Measurements from ENCODE around the gene ASB1. TPM values are rescaled to one million over a fixed set of nuclear protein-coding genes. Genes with fewer than 3 reads are reported as not detected.

The ASB1 gene
- total and polyA plus RNA-seq, 2 of the 13 experiments (the other 11 are each of a cell fraction or from before 2014, with no cell fraction given), result 48.6 to 49.2 TPM

GRCh38 chr2:238441262-238442114, 14.8 kb downstream of the ASB1 start (continued):
- TF ChIP-seq TFE3 (CRISPR knock-in tag; IDR thresholded peaks at IDR 0.05) (peak; percentile 67), HOXA7 (CRISPR knock-in tag; IDR thresholded peaks at IDR 0.05) (no peak), ATF3 (CRISPR knock-in tag; IDR thresholded peaks at IDR 0.05) (no peak; the same call in 1 of the 2 replicates), HNRNPH1 (optimal IDR thresholded peaks at IDR 0.05; ENCODE audit: low read depth, low read length) (no peak), ELF1 (CRISPR knock-in tag; IDR thresholded peaks at IDR 0.05) (peak; percentile 47; the same call in 1 of the 2 replicates), RERE (CRISPR knock-in tag; IDR thresholded peaks at IDR 0.05; ENCODE audit: low read depth) (no peak), TOPORS (CRISPR knock-in tag; IDR thresholded peaks at IDR 0.05) (peak; percentile 71; the same call in 1 of the 2 replicates), MYPOP (CRISPR knock-in tag; IDR thresholded peaks at IDR 0.05) (no peak), ZNF253 (CRISPR knock-in tag; IDR thresholded peaks at IDR 0.05; ENCODE audit: borderline replicate concordance) (no peak), NFIC (IDR thresholded peaks at IDR 0.05; ENCODE audit: low read length) (0 out of 2 replicates have a peak, but pooled peaks have one; percentile 50), KAT8 (CRISPR knock-in tag; IDR thresholded peaks at IDR 0.05) (peak; percentile 75), ZNF572 (CRISPR knock-in tag; IDR thresholded peaks at IDR 0.05) (peak; percentile 38; the same call in 1 of the 2 replicates), ZNF772 (CRISPR knock-in tag; IDR thresholded peaks at IDR 0.05) (0 out of 2 replicates have a peak, but pooled peaks have one; percentile 67), ZNF737 (CRISPR knock-in tag; IDR thresholded peaks at IDR 0.05; ENCODE audit: borderline replicate concordance) (no peak), ZNF225 (CRISPR knock-in tag; IDR thresholded peaks at IDR 0.05) (peak; percentile 49; the same call in 1 of the 2 replicates), ZNF180 (CRISPR knock-in tag; IDR thresholded peaks at IDR 0.05; ENCODE audit: borderline replicate concordance, low read depth) (no peak), ZFAT (CRISPR knock-in tag; conservative IDR thresholded peaks at IDR 0.05) (no peak), ARNT (IDR thresholded peaks at IDR 0.05) (no peak), NFE2L1 (CRISPR knock-in tag; IDR thresholded peaks at IDR 0.05; ENCODE audit: borderline replicate concordance) (no peak), TFDP1 (CRISPR knock-in tag; IDR thresholded peaks at IDR 0.05; ENCODE audit: borderline replicate concordance) (peak; percentile 85; the same call in 1 of the 2 replicates)

All from HepG2 (cell line).